Neural cell (in vitro differentiated cells): Measurements from ENCODE around the gene CRB3. TPM values are rescaled to one million over a fixed set of nuclear protein-coding genes. Genes with fewer than 3 reads are reported as not detected.

Source experiments
- H2AFZ ChIP-seq: fragments of 200-600, 300-800 bp; sonication (generic), shearing (Covaris generic); 2 replicates; pipeline ENCODE4 v1.6.0; 2014; ENCODE audit warnings: low read depth, mild to moderate bottlenecking, antibody characterized with exemption, low read length, moderate library complexity
- H3F3A ChIP-seq: fragments of 200-600 bp; shearing (Covaris generic); 2 replicates; pipeline ENCODE4 v1.6.1; 2016; ENCODE audit warnings: mild to moderate bottlenecking, moderate library complexity, mixed read lengths, antibody characterized with exemption, low read length; ENCODE audit not compliant: insufficient read depth, poor library complexity, severe bottlenecking
- H3K27ac ChIP-seq: fragments of 200-600, 300-800 bp; sonication (generic), shearing (Covaris generic); 2 replicates; pipeline ENCODE4 v1.5.1; 2014; ENCODE audit warnings: mild to moderate bottlenecking, low read length, moderate library complexity
- H3K27me3 ChIP-seq: fragments of 300-800, 200-600 bp; sonication (generic), shearing (Covaris generic); 2 replicates; pipeline ENCODE4 v1.6.0; 2014; ENCODE audit warnings: mild to moderate bottlenecking, low read depth, low read length, moderate library complexity; ENCODE audit not compliant: insufficient read depth
- H3K36me3 ChIP-seq: fragments of 300-800, 200-600 bp; sonication (generic), shearing (Covaris generic); 2 replicates; pipeline ENCODE4 v1.5.1; 2014; ENCODE audit warnings: mild to moderate bottlenecking, antibody characterized with exemption, low read length, moderate library complexity; ENCODE audit not compliant: insufficient read depth
- H3K4me2 ChIP-seq: fragments of 300-800, 200-600 bp; sonication (generic), shearing (Covaris generic); 2 replicates; pipeline ENCODE4 v1.6.0; 2014; ENCODE audit warnings: mild to moderate bottlenecking, low read length
- H3K4me3 ChIP-seq: fragments of 300-800, 200-600 bp; sonication (generic), shearing (Covaris generic); 2 replicates; pipeline ENCODE4 v1.5.1; 2014; ENCODE audit warnings: mild to moderate bottlenecking, low read length, moderate library complexity
- H3K79me2 ChIP-seq: fragments of 200-600 bp; shearing (Covaris generic); replicated peaks from 2 replicates; pipeline ENCODE4 v1.6.0; 2014; ENCODE audit warnings: mild to moderate bottlenecking, low read length, moderate library complexity; ENCODE audit not compliant: insufficient read depth
- H3K9ac ChIP-seq: fragments of 300-800, 200-600 bp; sonication (generic), shearing (Covaris generic); 2 replicates; pipeline ENCODE4 v1.6.1; 2016; ENCODE audit warnings: mild to moderate bottlenecking, low read length, mixed read lengths
- H3K9me2 ChIP-seq: fragments of 200-600 bp; shearing (Covaris generic); 2 replicates; pipeline ENCODE4 v1.6.1; 2016; ENCODE audit warnings: mild to moderate bottlenecking, low read length, mixed read lengths; ENCODE audit not compliant: insufficient read depth
- H3K9me3 ChIP-seq: fragments of 200-600, 300-800 bp; sonication (generic), shearing (Covaris generic); 2 replicates; pipeline ENCODE4 v1.6.1; 2016; ENCODE audit warnings: mild to moderate bottlenecking, mixed run types, low read length, moderate library complexity, mixed read lengths
- H4K20me1 ChIP-seq: fragments of 200-600 bp; shearing (Covaris generic); 2 replicates; pipeline ENCODE4 v1.6.1; 2016; ENCODE audit warnings: mild to moderate bottlenecking, mixed run types; ENCODE audit not compliant: insufficient read depth
- CTCF ChIP-seq: fragments of 450-650 bp; IDR thresholded peaks from 2 replicates; pipeline ENCODE4 v1.5.1; 2014; ENCODE audit warnings: antibody characterized with exemption, mild to moderate bottlenecking, moderate library complexity; ENCODE audit not compliant: poor library complexity, severe bottlenecking
- EP300 ChIP-seq: fragments of 450-650 bp; conservative IDR thresholded peaks from 2 replicates; pipeline ENCODE4 v1.6.1; 2014; ENCODE audit warnings: antibody characterized with exemption, mild to moderate bottlenecking, moderate library complexity; ENCODE audit not compliant: poor library complexity, severe bottlenecking
- EZH2 ChIP-seq: fragments of 200-600, 300-800 bp; shearing (Covaris generic), sonication (generic); IDR thresholded peaks from 2 replicates; pipeline ENCODE4 v1.6.1; 2014; ENCODE audit warnings: antibody characterized with exemption, low read length, borderline replicate concordance, mild to moderate bottlenecking; ENCODE audit not compliant: insufficient read depth, poor library complexity, severe bottlenecking
- MXI1 ChIP-seq: fragments of 450-650 bp; conservative IDR thresholded peaks from 2 replicates; pipeline ENCODE4 v1.6.1; 2014; ENCODE audit warnings: antibody characterized with exemption, mild to moderate bottlenecking; ENCODE audit not compliant: poor library complexity, severe bottlenecking
- POLR2AphosphoS5 ChIP-seq: IDR thresholded peaks from 2 replicates; pipeline ENCODE4 v1.6.1; 2012
- RAD21 ChIP-seq: fragments of 450-650 bp; conservative IDR thresholded peaks from 2 replicates; pipeline ENCODE4 v1.6.1; 2014; ENCODE audit warnings: antibody characterized with exemption, mild to moderate bottlenecking, moderate library complexity
- REST ChIP-seq: IDR thresholded peaks from 2 replicates; pipeline ENCODE4 v1.6.1; 2012; ENCODE audit warnings: borderline replicate concordance
- SMC3 ChIP-seq: fragments of 450-650 bp; conservative IDR thresholded peaks from 2 replicates; pipeline ENCODE4 v1.6.1; 2014; ENCODE audit warnings: antibody characterized with exemption, mild to moderate bottlenecking, moderate library complexity; ENCODE audit not compliant: poor library complexity
- TAF1 ChIP-seq: IDR thresholded peaks from 2 replicates; pipeline ENCODE4 v1.6.1; 2012; ENCODE audit warnings: low read depth
- polyA plus RNA-seq: library from polyadenylated mRNA; depleted of rRNA; stranded (reverse); fragments of >200 nt; gene quantifications from 2 replicates; pipeline ENCODE4 v1.2.3, GENCODE V29; 2014

Gene CRB3
- polyA plus RNA-seq, 1 donor from 2014 or later: 0.43 TPM

GRCh38 chr19:6471076-6471475 is 7.0 kb downstream of the CRB3 start:
- Histone ChIP-seq H4K20me1 (no peaks in the 10 kb centered on the region), H2AFZ (no peak overlapping the region), H3F3A (no peaks in the 10 kb centered on the region), H3K27me3 (peaks cover 11% of the 10 kb centered on the region), H3K4me2 (no peak overlapping the region), H3K36me3 (no peaks in the 10 kb centered on the region), H3K27ac (no peak overlapping the region), H3K9me2 (no peaks in the 10 kb centered on the region), H3K9ac (no peak overlapping the region), H3K79me2 (no peaks in the 10 kb centered on the region), H3K9me3 (no peaks in the 10 kb centered on the region), H3K4me3 (no peak overlapping the region)
- no peak for TF ChIP-seq POLR2AphosphoS5
- no peak for TF ChIP-seq SMC3
- no peak for TF ChIP-seq REST
- TF ChIP-seq TAF1: no peak
- TF ChIP-seq MXI1: no peak
- no peak for TF ChIP-seq EP300
- TF ChIP-seq EZH2: no peak
- no peak for TF ChIP-seq CTCF

GRCh38 chr19:6472713-6473112 is 8.6 kb downstream of the CRB3 start:
- Histone ChIP-seq H3K79me2 (no peaks in the 10 kb centered on the region), H3K36me3 (no peaks in the 10 kb centered on the region), H3K4me3 (no peak overlapping the region), H3K9me2 (no peaks in the 10 kb centered on the region), H3K27me3 (peaks cover 17% of the 10 kb centered on the region), H3K9ac (no peak overlapping the region), H3K27ac (no peak overlapping the region), H3F3A (no peaks in the 10 kb centered on the region), H3K9me3 (no peaks in the 10 kb centered on the region), H4K20me1 (no peaks in the 10 kb centered on the region), H3K4me2 (no peak overlapping the region), H2AFZ (no peak overlapping the region)
- TF ChIP-seq RAD21: no peak
- no peak for TF ChIP-seq EP300
- no peak for TF ChIP-seq CTCF
- TF ChIP-seq REST: no peak
- TF ChIP-seq MXI1: no peak
- no peak for TF ChIP-seq POLR2AphosphoS5
- TF ChIP-seq TAF1: no peak
